ENCODE measurements around the gene ANO1.

The ANO1 gene

DNA sequence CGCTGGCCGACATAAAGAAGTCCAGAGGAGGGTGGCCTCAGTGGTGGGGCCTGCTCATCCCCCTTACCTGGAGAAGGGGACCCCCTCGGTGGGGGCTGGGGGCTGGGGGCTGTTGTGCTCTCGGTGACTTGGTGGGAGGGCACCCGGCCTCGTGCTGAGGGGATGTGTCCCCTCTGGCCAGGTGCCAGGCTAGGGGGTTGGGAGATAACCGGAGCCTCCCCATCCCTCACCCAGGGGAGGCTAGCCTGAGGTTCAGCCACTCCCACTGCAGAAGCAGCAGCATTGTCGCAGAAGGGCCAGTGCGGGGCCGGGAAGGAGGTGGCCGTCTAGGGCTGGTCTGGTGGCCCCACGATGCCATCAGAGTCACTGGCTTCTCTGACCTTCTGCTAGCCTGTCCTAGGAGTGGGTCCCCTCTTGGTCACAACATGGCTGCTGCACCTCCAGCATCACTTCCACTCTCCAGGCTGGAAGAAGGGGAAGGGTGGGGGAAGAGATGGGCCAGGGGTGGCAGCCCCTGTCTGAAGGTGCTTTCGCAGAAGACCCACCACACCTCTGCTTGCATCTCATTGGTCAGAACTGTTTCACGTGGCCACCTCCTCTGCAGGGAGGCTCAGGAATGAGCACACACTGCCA is 80.8 kb downstream of the ANO1 start:
- no peak for DNase-seq (ENCODE audit: low read depth in 4 of 4, low spot score in 1 of 4)

DNA sequence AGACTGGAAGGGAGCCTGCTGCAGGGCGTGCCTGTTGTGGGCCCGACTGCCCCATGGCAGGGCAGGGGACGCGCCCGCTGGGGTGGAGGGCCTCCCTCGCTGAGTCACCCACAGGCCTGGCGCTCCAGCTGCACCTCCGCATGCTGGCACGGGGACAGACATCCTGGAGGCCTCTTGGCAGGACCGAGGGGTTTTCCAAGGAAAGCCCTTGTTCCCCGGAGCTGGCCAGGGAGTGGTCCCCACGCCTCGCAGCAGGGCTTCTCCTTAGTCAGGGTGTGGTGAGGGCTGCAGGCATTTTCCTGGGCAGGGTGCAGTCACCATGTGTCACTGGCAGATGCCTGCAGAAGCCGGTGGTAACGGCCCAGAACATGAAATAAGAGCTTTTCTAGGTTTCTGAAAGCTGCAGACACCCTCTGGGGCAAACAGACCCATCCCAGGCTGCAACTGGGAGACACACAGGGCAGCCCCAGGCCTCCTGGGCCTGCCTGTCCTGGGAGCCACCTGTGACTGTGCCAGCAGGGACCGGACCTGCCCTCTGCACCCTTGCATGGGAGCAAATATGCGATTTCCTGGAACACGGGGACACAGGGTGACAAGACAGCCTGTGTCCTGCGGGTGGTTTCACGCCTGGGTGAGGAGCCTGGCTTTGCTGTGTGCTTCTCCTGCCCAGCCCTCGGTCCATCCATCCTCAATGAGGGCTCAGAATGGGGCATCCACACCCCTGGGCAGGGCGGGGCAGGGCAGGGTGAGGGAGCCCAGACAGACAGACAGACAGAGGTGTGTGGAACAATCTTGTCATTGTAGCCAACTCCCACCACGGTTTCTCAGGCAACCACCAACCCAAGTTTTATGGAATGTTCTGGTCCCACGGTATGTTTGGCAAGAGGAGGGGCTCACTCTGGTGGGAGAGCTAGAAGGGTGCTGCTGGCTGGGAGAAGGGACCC is 81.8 kb downstream of the ANO1 start:
- no peak for DNase-seq (ENCODE audit: low read depth in 4 of 4, low spot score in 1 of 4)

DNA sequence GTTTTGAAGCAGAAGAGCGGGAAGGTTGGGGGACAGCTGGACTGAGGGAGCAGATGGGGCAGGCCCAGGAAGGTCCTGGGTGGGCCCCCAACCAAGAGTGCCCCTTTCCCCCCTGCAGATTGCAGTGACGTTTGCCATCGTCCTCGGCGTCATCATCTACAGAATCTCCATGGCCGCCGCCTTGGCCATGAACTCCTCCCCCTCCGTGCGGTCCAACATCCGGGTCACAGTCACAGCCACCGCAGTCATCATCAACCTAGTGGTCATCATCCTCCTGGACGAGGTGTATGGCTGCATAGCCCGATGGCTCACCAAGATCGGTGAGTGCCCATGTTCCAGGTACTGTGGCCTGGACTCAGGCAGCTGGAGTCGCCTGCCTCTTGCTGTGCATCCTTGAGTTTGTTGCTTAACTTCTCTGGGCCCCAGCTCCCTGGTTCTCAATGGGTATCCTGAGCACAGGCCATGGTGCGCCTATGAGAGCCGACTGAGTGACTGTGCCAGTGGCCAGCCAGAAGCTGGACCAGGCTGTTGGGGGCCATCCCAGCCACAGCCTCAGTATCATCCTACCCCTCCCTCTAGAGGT is 83.0 kb downstream of the ANO1 start:
- no peak for DNase-seq (ENCODE audit: low read depth in 4 of 4, low spot score in 1 of 4)

DNA sequence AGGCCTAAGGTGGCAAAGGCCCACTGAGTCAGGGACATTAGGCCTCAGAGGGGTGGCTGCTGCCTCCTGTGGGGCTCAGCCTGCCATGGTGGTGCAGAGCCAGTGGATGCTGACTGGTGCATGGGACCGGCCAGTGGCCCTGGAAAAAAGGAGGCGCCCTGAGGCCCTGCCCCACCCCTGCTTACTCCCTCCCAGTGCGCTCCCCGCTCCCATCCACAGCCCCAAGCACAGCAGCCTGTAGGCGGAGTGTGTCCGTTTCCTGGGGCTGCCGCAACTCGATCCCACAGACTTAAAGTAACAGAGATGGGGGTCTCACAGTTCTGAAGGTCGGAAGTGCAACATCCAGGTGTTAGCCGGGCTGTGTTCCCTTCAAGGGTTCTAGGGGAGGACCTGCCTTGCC is 86.6 kb downstream of the ANO1 start:
- DNase-seq (ENCODE audit: low read depth in 4 of 4, low spot score in 1 of 4): no peak

DNA sequence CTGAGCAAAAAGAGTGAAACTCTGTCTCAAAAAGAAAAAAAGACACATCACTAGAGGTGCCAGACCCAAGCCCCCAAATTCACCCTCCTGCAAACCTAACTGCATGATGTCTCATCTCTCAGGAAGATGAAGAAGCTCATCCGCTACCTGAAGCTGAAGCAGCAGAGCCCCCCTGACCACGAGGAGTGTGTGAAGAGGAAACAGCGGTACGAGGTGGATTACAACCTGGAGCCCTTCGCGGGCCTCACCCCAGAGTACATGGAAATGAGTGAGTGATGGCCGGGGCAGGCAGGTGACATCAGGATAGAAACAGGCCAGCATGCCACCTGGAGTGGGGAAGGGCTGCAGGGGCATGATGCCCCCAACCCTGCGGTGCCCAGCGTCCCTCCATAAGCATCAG is 89.0 kb downstream of the ANO1 start:
- no peak for DNase-seq (ENCODE audit: low read depth in 4 of 4, low spot score in 1 of 4)

DNA sequence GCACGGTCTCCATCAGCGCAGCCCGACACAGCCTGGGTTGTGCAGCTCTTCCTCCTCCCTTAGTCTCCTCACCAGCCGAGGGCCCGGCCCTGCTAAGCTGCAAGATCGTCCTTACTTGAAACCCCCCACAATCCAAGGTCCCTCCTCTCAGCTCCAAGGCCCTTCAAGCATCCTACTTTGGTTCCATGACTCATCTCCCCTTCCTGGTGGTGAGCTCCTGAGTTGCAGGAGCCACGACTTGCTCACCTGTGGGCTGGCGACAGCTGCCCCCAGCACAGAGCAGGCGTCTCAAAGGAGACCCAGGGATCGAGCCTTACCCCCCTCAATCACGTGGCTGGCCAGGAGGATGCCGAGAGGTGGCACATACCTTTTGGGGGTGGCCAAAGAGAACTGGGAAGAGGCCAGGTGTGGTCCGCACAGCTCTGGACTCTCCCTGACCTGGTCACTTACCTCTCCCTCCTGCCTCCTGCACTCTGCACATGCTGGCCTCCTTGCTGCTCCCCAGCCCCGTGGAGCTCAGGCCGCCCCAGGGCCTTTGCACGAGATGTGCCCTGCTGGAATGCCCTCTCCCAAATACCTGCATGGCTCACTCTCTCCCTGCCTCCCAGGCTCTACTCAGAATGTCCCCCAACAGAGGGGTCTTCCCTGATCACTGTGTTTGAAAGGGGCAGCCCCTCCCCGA is 89.7 kb downstream of the ANO1 start:
- no peak for DNase-seq (ENCODE audit: low read depth in 4 of 4, low spot score in 1 of 4)

DNA sequence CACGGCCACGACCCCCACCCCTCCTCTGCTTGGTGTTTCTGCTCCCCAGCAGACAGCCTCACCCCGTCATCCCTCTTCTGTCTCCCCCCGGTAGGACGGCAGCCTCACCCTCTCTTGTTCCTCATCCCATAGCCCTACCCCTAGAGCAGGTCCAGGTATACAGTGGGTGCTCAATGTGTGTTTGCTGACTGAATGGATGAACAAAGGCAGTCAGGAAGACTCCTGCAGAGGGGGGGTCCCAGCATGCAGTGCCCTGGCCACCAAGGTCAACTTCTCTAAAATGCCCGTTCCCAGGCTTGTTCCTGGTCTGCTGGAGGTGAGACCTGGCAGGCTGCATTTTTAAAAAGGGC is 90.3 kb downstream of the ANO1 start:
- DNase-seq (ENCODE audit: low read depth in 4 of 4, low spot score in 1 of 4): no peak

DNA sequence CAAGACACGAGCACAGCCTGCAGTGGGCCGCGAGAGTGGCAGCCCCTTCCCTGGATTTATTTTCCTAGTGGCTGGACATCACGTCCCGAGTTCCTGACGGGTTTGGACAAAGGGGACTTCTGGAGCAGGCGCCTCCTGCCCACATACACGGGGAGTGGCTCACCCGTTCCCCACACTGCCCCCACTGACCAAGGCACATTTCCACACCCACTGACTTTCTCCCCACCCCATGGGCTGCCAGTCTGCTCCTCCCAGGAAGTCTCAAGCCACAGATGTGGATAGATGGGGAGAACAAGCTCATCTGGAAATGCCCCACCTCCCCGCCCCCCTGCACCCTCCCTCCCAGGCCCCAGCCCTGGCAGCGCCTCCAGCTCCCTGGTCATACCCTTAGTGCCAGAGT is 91.0 kb downstream of the ANO1 start:
- DNase-seq (ENCODE audit: low read depth in 4 of 4, low spot score in 1 of 4): no peak

DNA sequence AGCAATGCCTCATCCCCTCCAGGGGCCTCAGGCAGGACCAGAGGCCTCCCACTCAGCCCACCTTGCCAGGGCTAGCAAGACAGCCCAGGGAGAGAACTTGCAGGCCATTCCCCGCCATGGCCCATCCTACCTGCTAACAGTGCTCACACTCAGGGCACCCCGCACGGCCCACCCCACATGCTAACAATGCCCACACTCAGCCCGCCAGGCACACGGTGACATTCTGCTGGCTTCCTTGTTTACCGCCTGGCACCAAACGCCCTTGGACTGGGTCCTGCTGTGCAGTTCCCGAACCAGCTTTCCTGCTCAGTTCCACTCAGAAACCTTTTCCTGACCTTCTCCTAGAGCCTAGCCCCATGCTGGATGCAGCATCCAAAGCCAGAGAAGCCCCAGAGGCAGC is 91.5 kb downstream of the ANO1 start:
- DNase-seq (ENCODE audit: low read depth in 4 of 4, low spot score in 1 of 4): no peak

DNA sequence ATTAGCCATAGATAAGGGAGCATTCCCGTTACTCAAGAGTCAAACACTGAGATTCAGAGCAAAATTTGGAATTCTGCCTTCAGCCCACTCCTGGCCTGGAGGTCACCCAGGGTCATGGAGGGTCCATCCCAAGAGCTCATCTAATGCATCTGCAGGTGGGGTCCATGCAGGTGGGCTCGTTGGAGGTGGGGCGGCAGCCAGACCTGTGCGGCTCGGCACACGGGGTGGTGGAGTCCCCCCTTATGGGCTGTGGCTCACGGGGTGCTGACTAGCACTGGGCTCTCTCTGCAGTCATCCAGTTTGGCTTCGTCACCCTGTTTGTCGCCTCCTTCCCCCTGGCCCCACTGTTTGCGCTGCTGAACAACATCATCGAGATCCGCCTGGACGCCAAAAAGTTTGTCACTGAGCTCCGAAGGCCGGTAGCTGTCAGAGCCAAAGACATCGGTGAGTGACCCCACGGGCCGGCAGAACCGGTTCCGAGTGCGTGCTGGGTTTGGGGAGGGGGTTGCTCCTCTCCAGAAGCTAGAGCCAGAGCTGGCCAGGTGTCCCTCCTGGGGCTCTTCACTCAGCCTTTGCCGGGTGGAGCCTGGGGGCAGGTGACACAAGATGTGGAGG is 92.6 kb downstream of the ANO1 start:
- DNase-seq (ENCODE audit: low read depth in 4 of 4, low spot score in 1 of 4): no peak

DNA sequence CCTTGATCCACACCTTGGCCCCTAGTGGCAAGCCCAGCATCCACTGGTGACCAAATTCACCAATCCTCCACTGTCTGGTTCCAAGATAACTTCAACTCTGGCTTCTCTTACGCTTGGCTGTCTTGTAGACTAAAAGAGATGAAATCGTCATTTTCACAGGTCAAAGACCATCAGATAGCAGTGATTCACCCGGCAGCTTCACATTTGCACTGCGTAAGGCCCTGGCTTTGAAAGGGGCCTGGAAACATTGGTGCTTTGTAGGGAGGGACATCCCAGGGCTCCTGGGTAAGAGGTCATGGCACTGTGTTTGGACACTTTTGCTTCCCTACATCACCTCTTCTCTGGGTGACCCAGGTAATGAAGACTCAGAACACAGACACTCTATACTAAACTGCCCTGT is 94.9 kb downstream of the ANO1 start:
- no peak for DNase-seq (ENCODE audit: low read depth in 4 of 4, low spot score in 1 of 4)

DNA sequence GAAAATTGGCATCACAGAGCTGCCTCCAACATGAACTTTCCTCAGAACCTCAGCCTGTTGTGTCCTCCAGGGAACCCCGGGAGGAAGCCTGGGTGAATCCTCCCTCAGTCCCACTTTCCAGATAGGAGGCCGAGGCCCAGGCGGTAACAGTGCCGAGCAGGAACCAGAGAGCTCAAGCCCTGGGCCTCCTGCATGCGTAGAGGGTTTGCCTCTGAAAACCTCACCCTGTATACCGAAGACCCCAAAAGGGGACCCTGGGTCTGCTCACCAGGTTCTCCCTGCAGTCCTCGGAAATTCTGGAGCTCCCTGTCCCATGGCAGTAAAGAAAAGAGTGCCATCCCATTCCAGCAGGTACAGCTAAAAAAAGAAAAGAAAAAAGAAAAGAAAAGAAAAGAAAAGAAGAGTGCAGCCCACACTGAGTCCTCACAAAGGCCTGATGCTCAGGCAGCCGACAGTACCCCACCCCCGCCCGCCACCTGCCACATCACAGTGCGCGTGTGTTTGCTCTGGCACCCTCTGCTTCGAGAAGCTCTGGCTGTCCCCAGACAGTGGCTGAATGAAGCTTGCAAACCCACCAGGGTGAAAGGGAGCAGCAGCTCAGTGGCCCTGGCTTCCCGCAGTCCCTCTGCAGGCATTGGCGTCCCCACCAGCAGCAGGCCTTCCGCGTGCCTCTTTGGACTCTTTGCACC is 96.6 kb downstream of the ANO1 start:
- no peak for DNase-seq (ENCODE audit: low read depth in 4 of 4, low spot score in 1 of 4)

DNA sequence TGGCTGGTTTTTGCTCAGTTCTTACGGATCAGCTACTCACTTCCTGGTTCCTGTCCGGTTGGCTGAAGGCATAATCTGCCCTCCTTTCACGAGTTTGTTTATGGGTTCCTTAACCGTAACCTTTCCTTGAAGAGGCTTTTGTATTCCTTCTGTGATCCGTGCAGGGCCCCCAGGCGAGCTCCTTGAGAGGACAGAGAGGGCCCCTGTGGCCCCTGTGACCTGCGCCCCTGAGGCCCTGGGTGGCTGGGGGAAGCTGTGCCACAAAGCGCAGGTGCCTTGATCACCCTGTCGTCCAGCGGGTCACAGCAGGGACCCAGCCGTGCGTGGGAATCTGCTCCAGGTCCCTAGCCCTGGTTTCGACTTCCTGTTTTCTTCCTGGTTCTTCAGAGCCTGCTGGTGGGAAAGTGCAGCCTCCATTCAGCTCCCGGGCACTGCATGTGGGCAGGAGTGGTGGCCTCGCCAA is 97.2 kb downstream of the ANO1 start:
- DNase-seq (ENCODE audit: low read depth in 4 of 4, low spot score in 1 of 4): no peak

DNA sequence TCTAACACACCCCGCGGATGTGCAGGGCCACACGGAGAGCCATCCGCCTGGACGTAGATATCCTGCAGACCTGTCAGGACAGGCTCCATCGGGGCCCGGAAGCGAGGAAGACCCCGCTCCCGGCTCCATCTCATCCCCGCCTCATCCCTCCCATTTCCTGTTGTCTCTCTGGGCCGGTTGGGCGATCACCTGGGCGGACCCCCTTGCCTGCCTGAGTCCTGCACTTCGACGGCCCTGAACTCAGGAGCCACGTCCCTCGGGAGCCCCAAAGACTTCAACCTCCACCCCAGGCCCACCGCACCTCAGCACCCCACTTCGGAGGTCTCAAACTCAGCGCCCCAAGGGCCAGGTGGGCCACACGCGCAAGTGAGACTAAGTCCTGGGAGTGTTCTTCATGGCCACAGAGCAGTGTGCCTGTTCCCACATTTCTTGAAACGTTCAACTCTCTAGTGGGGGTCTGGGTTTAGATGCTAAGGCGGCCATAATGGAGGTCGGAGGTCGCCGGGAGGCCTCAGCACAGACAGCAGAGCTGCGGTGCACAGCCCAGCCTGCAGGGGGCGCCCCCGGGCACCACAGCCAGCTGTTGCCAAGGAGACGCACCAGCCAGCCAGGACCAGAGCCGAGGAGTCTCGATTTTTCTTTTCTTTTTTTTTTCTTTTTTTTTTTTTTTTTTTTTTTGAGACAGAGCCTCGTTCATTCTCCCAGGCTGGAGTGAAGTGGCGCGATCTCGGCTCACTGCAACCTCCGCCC is 99.0 kb downstream of the ANO1 start:
- peak in 3 of 4 experiments; percentile 20 to 46 (median 36) for DNase-seq (ENCODE audit: low read depth in 4 of 4, low spot score in 1 of 4)

DNA sequence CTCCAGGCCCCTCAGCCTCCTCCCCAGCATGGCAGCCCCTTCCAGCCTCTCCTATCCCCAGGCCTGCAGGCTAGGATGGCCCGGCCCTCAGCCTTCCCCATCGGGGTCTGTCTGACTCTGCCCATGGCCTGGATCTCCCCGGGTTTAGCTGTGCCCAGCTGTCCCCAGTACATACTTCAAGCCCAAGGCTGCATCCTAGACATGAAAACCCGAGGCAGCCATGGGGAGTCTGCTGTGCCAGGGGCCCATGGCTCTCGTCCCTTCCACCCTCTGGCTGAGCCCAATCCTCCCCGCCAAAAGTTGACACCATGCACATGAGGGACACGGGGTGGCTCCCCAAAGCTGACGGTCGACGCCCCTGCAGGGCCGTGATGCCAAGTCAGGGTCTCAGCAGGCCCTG is 102.8 kb downstream of the ANO1 start:
- no peak for DNase-seq (ENCODE audit: low read depth in 4 of 4, low spot score in 1 of 4)

DNA sequence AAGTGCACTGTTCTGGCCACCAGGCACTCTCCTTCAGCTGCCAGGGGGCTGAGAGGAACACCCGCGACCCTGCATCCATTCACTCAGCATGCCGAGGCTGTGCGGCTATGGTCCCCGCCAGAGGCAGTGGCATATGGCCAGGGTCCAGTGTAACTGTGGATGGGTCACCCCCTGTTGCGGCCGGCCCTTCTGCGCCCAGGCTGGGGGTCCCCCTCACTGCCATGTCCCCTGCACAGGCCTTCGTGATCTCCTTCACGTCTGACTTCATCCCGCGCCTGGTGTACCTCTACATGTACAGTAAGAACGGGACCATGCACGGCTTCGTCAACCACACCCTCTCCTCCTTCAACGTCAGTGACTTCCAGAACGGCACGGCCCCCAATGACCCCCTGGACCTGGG is 104.1 kb downstream of the ANO1 start:
- DNase-seq (ENCODE audit: low read depth in 4 of 4, low spot score in 1 of 4): no peak

DNA sequence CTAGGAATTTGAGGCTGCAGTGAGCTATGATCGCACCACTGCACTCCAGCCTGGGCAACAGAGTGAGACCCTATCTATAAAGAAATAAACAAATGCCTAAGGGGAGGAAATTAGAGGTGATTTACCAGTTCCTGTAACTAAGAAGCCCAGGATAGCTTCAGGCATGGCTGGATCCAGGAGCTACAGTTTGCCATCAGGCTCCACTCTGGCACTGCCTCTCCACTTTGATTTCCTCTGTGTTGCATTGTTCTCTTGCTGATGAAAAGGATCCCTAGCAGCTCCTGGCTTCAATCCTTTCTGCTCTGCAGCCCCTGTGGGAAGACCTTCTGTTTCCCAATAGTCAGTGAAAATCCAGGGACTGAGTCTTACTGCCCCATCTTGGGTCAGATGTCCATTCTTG is 104.9 kb downstream of the ANO1 start:
- no peak for DNase-seq (ENCODE audit: low read depth in 4 of 4, low spot score in 1 of 4)

DNA sequence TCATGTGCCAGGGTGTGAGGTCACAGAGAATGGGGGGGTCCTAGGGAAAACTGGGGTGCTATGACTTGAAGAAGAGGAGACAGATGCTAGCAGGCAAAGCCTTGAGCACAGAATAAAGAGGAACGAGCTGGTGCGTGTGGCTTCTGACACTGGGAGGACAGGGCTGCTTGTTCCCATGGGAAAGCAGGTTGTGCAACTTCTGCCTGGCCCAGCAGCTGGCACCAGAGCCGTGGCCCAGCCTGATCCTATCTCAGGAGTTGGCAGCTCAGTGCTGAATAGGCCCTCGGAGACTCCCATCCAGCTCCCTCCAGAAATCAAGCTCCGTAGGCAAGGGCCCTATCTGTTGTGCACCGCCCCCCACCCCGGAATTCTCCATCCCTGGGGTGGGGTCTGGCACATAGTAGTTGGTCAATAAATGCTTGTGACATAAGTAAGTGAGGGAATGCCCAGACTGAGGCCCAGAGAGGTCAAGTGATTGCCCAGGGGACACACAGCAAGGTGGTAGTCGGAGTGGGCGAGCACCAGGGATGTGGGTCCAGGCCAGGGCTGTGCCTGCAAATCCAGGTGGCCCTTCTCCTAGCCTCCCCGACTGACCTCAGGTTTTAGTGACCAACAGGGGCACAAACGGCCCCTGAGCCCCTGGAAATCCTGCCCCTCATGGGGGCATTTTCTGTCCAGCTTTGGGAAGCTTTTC is 105.5 kb downstream of the ANO1 start:
- no peak for DNase-seq (ENCODE audit: low read depth in 4 of 4, low spot score in 1 of 4)

DNA sequence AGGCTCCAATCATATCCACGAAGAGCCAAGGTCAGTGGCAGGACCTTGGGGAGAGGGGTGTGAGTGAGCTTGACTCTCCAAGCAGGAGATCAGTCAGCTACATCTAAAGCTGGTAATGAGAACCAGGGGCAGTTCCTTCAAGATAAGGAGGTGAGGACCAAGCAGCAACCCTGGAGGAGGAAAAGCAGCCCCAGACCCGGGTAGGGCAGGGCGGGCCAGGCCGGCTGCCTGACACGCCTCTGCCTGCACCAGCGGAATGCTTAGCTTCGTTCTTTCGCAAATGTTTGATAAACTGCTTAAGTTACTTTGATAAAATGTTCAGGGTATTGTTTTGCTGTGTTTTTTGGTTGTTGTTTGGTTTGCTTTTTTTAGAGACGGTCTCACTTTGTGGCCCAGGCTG is 106.3 kb downstream of the ANO1 start:
- no peak for DNase-seq (ENCODE audit: low read depth in 4 of 4, low spot score in 1 of 4)
